ENCODE results near the gene ZNF385D. TPM values are rescaled to one million over a fixed set of nuclear protein-coding genes. Genes with fewer than 3 reads are reported as not detected.
"Not testable (repeated sequence)": the region's sequence is repeated elsewhere in the genome, so short reads cannot be mapped to it uniquely, and the experiment has no call there.

The ZNF385D gene
- polyA plus RNA-seq, 2 donors = 0.39 to 0.52 TPM

DNA sequence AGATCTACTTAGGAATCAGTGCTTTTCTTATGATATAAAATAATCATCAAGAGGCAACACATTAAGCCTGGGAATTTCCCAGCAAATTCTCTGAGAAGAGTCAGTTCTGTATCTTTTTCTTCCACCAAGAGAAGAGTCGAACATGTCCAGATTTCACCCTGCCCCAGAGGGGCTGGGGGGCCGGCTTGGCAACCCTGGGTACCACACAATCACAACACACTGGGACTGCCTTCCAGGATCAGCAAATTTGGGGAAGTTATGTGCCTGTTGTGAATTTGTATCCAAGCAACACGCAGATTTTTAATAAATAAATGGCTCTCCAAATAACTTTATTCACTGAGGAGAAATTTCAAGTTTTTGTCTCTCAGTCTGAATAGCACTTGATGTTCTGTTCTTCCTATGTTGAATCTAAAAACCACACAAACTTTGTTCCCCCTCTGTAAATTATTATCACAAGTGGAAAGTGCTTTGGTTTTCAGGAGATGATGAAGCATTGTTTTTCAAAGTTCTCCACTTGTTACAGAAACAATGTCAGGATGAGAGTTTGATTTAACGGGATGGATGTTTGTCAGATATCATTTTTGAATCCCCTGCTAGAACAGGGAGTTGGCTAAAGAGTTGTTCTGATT lies 357.2 kb downstream of the ZNF385D start:
- Histone ChIP-seq H3K27me3 (ENCODE audit: control insufficient read depth in 1 of 2, insufficient read depth in 2 of 2, low read length in 2 of 2) (no peaks in the 10 kb centered on the region), H3K27ac (ENCODE audit: low read depth in 2 of 2, low read length in 1 of 2) (no peak overlapping the region), H3K4me3 (ENCODE audit: low read depth in 1 of 2, low read length in 2 of 2) (no peak overlapping the region), H3K36me3 (ENCODE audit: control insufficient read depth in 2 of 2, insufficient read depth in 2 of 2, low read length in 1 of 2) (no peaks in the 10 kb centered on the region), H3K9me3 (ENCODE audit: control insufficient read depth in 2 of 2, insufficient read depth in 1 of 2, low read depth in 1 of 2, low read length in 1 of 2) (no peaks in the 10 kb centered on the region), H3K4me1 (ENCODE audit: control insufficient read depth in 2 of 2, insufficient read depth in 2 of 2, low read length in 1 of 2) (no peaks in the 10 kb centered on the region)
- 60 to 65% methylated on average over 4 of the region's 4 CpGs for WGBS, 2 donors

DNA sequence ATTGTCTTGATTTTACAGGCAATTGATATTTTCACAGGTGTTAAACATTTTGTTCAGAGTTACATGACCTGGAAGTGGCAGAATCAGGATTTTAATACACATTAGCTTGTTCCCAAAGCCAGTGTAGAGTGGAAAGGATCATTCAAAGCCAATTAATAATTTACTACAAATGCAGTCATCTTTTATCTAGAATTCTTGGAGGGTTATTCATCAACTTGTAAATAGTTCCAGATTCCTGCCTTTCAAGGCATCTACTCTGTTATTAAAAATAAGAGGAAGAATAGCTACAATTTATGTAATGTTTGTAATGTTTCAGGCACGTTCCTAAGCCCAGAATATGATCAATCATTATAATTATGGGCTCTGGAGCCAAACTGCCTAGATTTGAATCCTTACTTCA lies 358.5 kb downstream of the ZNF385D start:
- H3K27me3 ChIP-seq (ENCODE audit: control insufficient read depth in 1 of 2, insufficient read depth in 2 of 2, low read length in 2 of 2) = no peaks in the 10 kb centered on the region
- H3K4me1 ChIP-seq (ENCODE audit: control insufficient read depth in 2 of 2, insufficient read depth in 2 of 2, low read length in 1 of 2) = no peaks in the 10 kb centered on the region
- no peak overlapping the region for H3K27ac ChIP-seq (ENCODE audit: low read depth in 2 of 2, low read length in 1 of 2)
- H3K36me3 ChIP-seq (ENCODE audit: control insufficient read depth in 2 of 2, insufficient read depth in 2 of 2, low read length in 1 of 2) = no peaks in the 10 kb centered on the region
- WGBS, 2 donors = 23 to 24% methylated on average over 1 of the region's 1 CpG
- H3K9me3 ChIP-seq (ENCODE audit: control insufficient read depth in 2 of 2, insufficient read depth in 1 of 2, low read depth in 1 of 2, low read length in 1 of 2) = no peaks in the 10 kb centered on the region
- no peak overlapping the region for H3K4me3 ChIP-seq (ENCODE audit: low read depth in 1 of 2, low read length in 2 of 2)

DNA sequence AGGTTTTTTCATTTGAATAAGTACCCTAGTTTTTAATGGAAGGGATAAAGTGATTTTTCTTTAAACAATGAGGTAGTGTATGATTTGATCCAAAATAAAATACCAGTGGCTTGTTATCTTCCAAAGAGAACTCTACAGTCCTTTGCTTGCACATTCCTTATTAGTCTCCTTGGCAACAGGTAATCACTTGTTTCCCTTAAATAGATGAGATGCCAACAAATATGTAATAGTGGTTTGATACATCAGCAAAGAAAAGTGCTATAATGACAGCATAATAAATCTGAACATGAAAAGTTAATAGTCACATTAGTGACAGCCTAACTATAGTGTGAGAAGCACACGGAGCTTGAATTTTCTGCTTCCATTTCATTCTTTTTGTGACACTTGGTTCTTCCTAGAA lies 360.2 kb downstream of the ZNF385D start:
- Histone ChIP-seq H3K27ac (ENCODE audit: low read depth in 2 of 2, low read length in 1 of 2) (no peak overlapping the region), H3K4me3 (ENCODE audit: low read depth in 1 of 2, low read length in 2 of 2) (no peak overlapping the region), H3K9me3 (ENCODE audit: control insufficient read depth in 2 of 2, insufficient read depth in 1 of 2, low read depth in 1 of 2, low read length in 1 of 2) (no peaks in the 10 kb centered on the region), H3K36me3 (ENCODE audit: control insufficient read depth in 2 of 2, insufficient read depth in 2 of 2, low read length in 1 of 2) (no peaks in the 10 kb centered on the region), H3K4me1 (ENCODE audit: control insufficient read depth in 2 of 2, insufficient read depth in 2 of 2, low read length in 1 of 2) (no peaks in the 10 kb centered on the region), H3K27me3 (ENCODE audit: control insufficient read depth in 1 of 2, insufficient read depth in 2 of 2, low read length in 2 of 2) (no peaks in the 10 kb centered on the region)
- WGBS, 2 donors = 47 to 58% methylated on average over 1 of the region's 1 CpG

DNA sequence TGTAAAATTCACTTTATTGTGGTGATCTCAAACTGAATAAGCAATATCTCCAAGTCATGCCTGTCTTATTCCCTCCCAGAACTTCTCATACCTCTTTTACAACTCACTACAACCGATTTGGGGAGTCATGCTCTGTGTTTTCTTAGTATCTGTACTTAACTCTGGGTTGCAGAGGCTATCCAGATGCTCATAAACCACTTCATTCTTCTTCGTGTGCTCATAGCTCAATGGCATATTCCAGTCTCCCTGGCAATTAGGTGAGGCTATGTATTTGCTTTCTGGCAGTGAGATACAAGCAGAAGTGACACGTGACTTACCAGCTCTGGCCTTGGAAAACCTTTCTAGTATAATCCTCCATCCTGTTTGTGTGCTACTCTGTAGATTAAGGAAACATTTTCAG lies 360.9 kb downstream of the ZNF385D start:
- no peaks in the 10 kb centered on the region for H3K36me3 ChIP-seq (ENCODE audit: control insufficient read depth in 2 of 2, insufficient read depth in 2 of 2, low read length in 1 of 2)
- H3K27ac ChIP-seq (ENCODE audit: low read depth in 2 of 2, low read length in 1 of 2) = no peak overlapping the region
- H3K9me3 ChIP-seq (ENCODE audit: control insufficient read depth in 2 of 2, insufficient read depth in 1 of 2, low read depth in 1 of 2, low read length in 1 of 2) = no peaks in the 10 kb centered on the region
- H3K4me1 ChIP-seq (ENCODE audit: control insufficient read depth in 2 of 2, insufficient read depth in 2 of 2, low read length in 1 of 2) = no peaks in the 10 kb centered on the region
- H3K27me3 ChIP-seq (ENCODE audit: control insufficient read depth in 1 of 2, insufficient read depth in 2 of 2, low read length in 2 of 2) = no peaks in the 10 kb centered on the region
- WGBS, 2 donors = 34 to 40% methylated on average over 3 of the region's 3 CpGs
- H3K4me3 ChIP-seq (ENCODE audit: low read depth in 1 of 2, low read length in 2 of 2) = no peak overlapping the region

DNA sequence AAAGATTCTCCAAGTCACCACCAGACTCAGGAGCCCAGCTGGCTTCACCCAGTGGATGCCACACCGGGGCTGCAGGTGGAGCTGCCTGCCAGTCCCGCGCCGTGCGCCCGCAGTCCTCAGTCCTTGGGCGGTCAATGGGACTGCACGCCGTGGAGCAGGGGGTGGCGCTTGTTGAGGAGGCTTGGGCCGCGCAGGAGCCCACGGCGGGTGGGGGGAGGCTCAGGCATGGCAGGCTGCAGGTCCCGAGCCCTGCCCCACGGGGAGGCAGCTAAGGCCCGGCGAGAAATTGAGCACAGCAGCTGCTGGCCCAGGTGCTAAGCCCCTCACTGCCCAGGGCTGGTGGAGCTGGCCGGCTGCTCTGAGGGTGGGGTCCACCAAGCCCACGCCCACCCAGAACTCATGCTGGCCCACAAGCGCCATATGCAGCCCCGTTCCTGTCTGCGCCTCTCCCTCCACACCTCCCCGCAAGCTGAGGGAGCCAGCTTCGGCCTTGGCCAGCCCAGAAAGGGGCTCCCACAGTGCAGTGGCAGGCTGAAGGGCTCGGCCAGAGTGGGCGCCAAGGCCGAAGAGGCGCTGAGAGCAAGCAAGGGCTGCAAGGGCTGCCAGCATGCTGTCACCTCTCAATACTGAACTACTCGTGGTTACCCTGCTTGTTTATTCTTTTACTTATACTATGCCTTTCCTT lies 363.7 kb downstream of the ZNF385D start:
- not testable (repeated sequence) for H3K36me3 ChIP-seq (ENCODE audit: control insufficient read depth in 2 of 2, insufficient read depth in 2 of 2, low read length in 1 of 2); H3K27ac ChIP-seq (ENCODE audit: low read depth in 2 of 2, low read length in 1 of 2); H3K4me1 ChIP-seq (ENCODE audit: control insufficient read depth in 2 of 2, insufficient read depth in 2 of 2, low read length in 1 of 2); H3K4me3 ChIP-seq (ENCODE audit: low read depth in 1 of 2, low read length in 2 of 2); H3K27me3 ChIP-seq (ENCODE audit: control insufficient read depth in 1 of 2, insufficient read depth in 2 of 2, low read length in 2 of 2); H3K9me3 ChIP-seq (ENCODE audit: control insufficient read depth in 2 of 2, insufficient read depth in 1 of 2, low read depth in 1 of 2, low read length in 1 of 2)
- 90% methylated on average over 29 to 30 of the region's 30 CpGs for WGBS, 2 donors

DNA sequence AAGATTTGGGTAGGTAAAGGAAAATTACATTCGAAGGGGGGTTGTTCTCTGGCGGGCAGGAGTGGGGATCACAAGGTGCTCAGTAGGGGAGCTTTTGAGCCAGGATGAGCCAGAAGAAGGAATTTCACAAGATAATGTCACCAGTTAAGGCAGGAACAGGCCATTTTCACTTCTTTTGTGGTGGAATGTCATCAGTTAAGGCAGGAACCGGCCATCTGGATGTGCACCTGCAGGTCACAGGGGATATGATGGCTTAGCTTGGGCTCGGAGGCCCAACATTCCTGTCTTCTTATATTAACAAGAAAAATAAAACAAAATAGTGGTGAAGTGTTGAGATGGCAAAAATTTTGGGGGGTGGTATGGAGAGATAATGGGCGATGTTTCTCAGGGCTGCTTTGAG lies 373.0 kb downstream of the ZNF385D start:
- H3K36me3 ChIP-seq (ENCODE audit: control insufficient read depth in 2 of 2, insufficient read depth in 2 of 2, low read length in 1 of 2); H3K9me3 ChIP-seq (ENCODE audit: control insufficient read depth in 2 of 2, insufficient read depth in 1 of 2, low read depth in 1 of 2, low read length in 1 of 2); H3K4me3 ChIP-seq (ENCODE audit: low read depth in 1 of 2, low read length in 2 of 2); H3K27ac ChIP-seq (ENCODE audit: low read depth in 2 of 2, low read length in 1 of 2); H3K27me3 ChIP-seq (ENCODE audit: control insufficient read depth in 1 of 2, insufficient read depth in 2 of 2, low read length in 2 of 2); H3K4me1 ChIP-seq (ENCODE audit: control insufficient read depth in 2 of 2, insufficient read depth in 2 of 2, low read length in 1 of 2): not testable (repeated sequence)
- 85 to 92% methylated on average over 5 of the region's 5 CpGs for WGBS, 2 donors

DNA sequence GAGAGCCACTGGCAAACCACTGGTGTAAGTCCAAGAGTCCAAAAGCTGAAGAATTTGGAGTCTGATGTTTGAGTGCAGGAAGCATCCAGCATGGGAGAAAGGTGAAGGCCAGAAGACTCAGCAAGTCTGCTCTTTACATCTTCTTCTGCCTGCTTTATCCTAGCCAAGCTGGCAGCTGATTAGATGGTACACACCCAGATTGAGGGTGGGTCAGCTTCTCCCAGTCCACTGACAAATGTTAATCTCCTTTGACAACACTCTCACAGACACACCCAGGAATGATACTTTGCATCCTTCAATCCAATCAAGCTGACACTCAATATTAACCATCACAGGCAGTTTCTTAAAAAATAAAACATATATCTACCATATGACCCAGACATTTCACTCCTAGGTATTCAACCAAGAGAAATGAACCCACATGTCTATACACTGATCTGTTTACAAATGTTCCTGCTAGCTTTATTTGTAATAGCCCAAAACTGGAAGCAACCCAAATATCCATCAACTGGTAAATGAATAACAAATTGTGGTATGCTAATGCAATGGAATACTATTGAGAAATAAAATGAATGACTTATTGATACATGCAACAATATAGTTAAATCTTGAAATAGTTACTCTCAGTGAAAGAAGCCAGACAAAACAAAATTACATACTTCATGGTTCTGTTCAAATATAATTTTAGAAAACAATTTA lies 373.8 kb downstream of the ZNF385D start:
- no peaks in the 10 kb centered on the region for H3K9me3 ChIP-seq (ENCODE audit: control insufficient read depth in 2 of 2, insufficient read depth in 1 of 2, low read depth in 1 of 2, low read length in 1 of 2)
- no peaks in the 10 kb centered on the region for H3K27me3 ChIP-seq (ENCODE audit: control insufficient read depth in 1 of 2, insufficient read depth in 2 of 2, low read length in 2 of 2)
- H3K27ac ChIP-seq (ENCODE audit: low read depth in 2 of 2, low read length in 1 of 2) = no peak overlapping the region
- no peaks in the 10 kb centered on the region for H3K4me1 ChIP-seq (ENCODE audit: control insufficient read depth in 2 of 2, insufficient read depth in 2 of 2, low read length in 1 of 2)
- no peak overlapping the region for H3K4me3 ChIP-seq (ENCODE audit: low read depth in 1 of 2, low read length in 2 of 2)
- H3K36me3 ChIP-seq (ENCODE audit: control insufficient read depth in 2 of 2, insufficient read depth in 2 of 2, low read length in 1 of 2) = no peaks in the 10 kb centered on the region

DNA sequence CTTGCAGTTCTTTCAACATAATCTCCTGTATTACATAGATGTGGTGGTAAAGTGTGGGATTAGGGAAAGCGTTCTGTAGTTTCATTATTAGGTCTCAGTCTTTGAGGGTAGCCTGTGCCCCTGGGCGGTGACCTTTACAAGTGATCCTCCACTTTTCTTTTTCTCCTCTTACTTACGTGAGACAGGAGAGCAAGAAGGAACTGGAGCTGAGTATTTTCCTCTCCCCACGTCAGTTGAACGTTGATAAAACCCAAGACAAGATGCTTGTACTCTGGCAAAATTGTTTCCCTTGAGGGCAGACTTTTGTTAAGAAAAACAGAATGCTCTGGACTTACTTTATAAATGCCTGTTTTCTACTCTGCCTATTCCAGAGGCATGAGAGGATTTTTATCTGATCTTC lies 378.7 kb downstream of the ZNF385D start:
- Histone ChIP-seq H3K9me3 (ENCODE audit: control insufficient read depth in 2 of 2, insufficient read depth in 1 of 2, low read depth in 1 of 2, low read length in 1 of 2) (no peaks in the 10 kb centered on the region), H3K4me3 (ENCODE audit: low read depth in 1 of 2, low read length in 2 of 2) (no peak overlapping the region), H3K27me3 (ENCODE audit: control insufficient read depth in 1 of 2, insufficient read depth in 2 of 2, low read length in 2 of 2) (no peaks in the 10 kb centered on the region), H3K4me1 (ENCODE audit: control insufficient read depth in 2 of 2, insufficient read depth in 2 of 2, low read length in 1 of 2) (no peaks in the 10 kb centered on the region), H3K27ac (ENCODE audit: low read depth in 2 of 2, low read length in 1 of 2) (no peak overlapping the region), H3K36me3 (ENCODE audit: control insufficient read depth in 2 of 2, insufficient read depth in 2 of 2, low read length in 1 of 2) (no peaks in the 10 kb centered on the region)
- 64 to 71% methylated on average over 5 of the region's 5 CpGs for WGBS, 2 donors
